ENCODE data around the gene ANKRD34A.
A peak's percentile ranks its signal among the peaks of the same experiment; 100 is the strongest.
"Not testable (repeated sequence)": the region's sequence is repeated elsewhere in the genome, so short reads cannot be mapped to it uniquely, and the experiment has no call there.

ANKRD34A gene

DNA sequence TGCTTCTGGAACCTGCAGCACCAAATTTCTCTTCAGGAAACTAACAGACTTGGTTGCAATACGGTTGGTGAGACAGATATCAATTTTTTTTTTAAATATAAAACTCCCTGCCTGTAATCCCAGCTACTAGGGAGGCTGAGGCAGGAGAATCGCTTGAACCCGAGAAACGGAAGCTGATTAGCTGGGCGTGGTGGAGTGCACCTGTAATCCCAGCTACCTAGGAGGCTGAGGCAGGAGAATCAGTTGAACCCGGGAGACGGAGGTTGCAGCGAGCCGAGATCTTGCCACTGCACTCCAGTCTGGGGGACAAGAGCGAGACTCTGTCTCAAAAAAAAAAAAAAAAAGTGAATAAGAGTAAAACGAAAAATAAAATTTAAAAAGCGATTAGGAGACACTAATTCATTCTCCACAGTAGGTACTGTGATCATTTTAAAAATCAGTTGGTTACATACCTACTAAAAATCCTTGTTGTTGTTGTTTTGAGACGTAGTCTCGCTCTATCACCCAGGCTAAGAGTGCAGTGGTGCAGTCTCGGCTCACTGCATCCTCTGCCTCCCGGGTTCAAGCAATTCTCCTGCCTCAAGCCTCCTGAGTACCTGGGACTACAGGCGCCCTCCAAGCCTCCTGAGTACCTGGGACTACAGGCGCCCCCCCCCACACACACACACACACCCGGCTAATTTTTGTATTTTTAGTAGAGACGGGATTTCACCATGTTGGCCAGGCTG lies 36.3 kb downstream of the ANKRD34A start:
- H3K4me3 ChIP-seq (ENCODE audit: control insufficient read depth, low read depth, low read length), result peak overlapping the region; percentile 82
- no peak for TF ChIP-seq CTCF (conservative IDR thresholded peaks at IDR 0.05; ENCODE audit: control insufficient read depth, insufficient read depth, low read depth, low read length)
- no peak for DNase-seq (ENCODE audit: low read depth)

GRCh38 chr1:145927063-145927886 lies 37.1 kb downstream of the ANKRD34A start, which contains the start of gene RBM8A:
Gene RBM8A, minus strand, starts transcription at chr1:145927484. Its CDS starts 58 bp downstream, at chr1:145927426.
- H3K4me3 ChIP-seq (ENCODE audit: control insufficient read depth, low read depth, low read length), result peak within 1 kb of the TSS; percentile 82

DNA sequence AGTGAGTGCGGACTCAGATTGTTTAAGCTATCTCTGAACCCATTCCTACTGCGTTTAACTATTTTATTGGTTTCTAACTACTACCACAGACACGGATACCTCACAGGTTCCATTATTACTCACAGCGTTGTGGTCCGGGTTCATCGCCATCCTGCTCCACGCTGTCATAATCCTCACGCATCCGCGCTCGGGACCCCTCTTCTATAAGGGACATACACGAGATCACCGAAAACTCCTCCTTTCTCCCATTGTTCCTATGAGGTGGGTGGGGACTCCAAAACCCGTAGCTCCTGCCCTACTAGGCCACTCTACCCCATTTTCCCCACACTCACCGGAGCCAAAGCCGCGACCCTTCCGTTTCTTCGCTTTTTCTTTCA lies 37.7 kb downstream of the ANKRD34A start:
- H3K4me3 ChIP-seq (ENCODE audit: control insufficient read depth, low read depth, low read length), result peak overlapping the region; percentile 82
- no peak for TF ChIP-seq CTCF (conservative IDR thresholded peaks at IDR 0.05; ENCODE audit: control insufficient read depth, insufficient read depth, low read depth, low read length)
- DNase-seq (ENCODE audit: low read depth), result no peak

More at GRCh38 chr1:145927063-145927886, 37.1 kb downstream of the ANKRD34A start, which contains the start of gene RBM8A:
- peak; percentile 51 for TF ChIP-seq CTCF (conservative IDR thresholded peaks at IDR 0.05; ENCODE audit: control insufficient read depth, insufficient read depth, low read depth, low read length)
- peak; percentile 99 for DNase-seq (ENCODE audit: low read depth)

DNA sequence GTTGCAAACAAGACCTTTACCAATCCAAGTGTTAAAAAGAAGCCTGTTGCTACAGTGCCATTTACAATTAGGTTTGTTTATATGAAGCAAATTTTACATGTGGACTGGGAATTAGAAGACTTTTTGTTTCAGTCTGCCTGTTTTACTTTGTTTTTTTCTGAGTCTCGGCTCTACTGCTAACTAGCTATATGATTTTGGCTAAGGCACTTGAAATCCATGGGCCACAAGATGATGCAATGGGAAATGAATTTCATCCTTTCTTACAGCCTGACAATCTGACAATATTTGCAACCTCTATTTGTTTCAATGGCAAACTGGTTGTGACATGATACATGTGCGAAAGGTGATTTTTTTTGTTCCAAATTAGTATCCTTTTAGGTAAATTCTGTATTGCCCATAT lies 42.1 kb downstream of the ANKRD34A start:
- TF ChIP-seq CTCF (conservative IDR thresholded peaks at IDR 0.05; ENCODE audit: control insufficient read depth, insufficient read depth, low read depth, low read length), result no peak
- no peak overlapping the region for H3K4me3 ChIP-seq (ENCODE audit: control insufficient read depth, low read depth, low read length)
- peak; percentile 37 for DNase-seq (ENCODE audit: low read depth)

DNA sequence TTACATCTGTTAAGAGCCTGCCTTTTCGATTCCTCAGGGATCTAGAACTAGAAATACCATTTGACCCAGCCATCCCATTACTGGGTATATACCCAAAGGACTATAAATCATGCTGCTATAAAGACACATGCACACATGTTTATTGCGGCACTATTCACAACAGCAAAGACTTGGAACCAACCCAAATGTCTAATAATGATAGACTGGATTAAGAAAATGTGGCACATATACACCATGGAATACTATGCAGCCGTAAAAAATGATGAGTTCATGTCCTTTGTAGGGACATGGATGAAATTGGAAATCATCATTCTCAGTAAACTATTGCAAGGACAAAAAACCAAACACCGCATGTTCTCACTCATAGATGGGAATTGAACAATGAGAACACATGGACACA lies 44.1 kb downstream of the ANKRD34A start:
- DNase-seq (ENCODE audit: low read depth), result not testable (repeated sequence)

DNA sequence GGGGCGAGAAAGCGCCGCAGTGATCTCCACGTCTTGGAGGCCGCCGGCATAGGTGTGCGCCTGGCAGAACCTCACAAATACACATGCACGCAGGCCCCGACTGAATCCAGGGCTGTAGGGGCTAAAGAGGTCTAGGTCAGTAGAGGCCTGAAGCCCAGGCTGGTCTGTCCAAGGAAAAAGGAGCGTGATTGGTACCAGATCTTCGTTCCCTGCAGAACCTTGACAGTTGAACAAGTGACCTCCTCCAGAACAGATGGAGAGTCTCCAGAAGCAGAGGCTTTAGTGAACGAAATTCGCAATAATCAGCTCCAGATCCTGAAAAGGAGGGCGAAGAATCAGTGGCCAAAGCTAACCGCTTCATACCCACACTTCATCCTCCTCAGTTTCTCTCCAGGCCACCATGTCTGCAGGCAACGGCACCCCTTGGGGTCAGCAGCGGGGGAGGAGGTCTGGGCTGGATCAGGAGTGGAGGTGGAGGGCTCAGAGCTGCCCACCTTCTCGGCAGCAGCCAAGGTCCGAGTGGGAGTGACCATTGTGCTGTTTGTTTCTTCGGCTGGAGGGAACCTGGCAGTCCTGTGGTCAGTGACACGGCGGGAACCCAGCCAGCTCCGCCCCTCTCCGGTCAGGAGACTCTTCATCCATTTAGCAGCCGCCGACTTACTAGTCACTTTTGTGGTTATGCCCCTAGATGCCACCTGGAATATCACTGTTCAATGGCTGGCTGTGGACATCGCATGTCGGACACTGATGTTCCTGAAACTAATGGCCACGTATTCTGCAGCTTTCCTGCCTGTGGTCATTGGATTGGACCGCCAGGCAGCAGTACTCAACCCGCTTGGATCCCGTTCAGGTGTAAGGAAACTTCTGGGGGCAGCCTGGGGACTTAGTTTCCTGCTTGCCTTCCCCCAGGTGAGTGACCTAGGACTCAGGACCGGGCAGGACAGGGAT lies 45.1 kb downstream of the ANKRD34A start:
- peak; percentile 79 for DNase-seq (ENCODE audit: low read depth)
- peak overlapping the region; percentile 74 for H3K4me3 ChIP-seq (ENCODE audit: control insufficient read depth, low read depth, low read length)
- peak; percentile 7 for TF ChIP-seq CTCF (conservative IDR thresholded peaks at IDR 0.05; ENCODE audit: control insufficient read depth, insufficient read depth, low read depth, low read length)

More for the DNA sequence above, 44.1 kb downstream of the ANKRD34A start:
- H3K4me3 ChIP-seq (ENCODE audit: control insufficient read depth, low read depth, low read length), result not testable (repeated sequence)

All from fibroblast of mammary gland (primary cell).